Hematopoietic multipotent progenitor cell (in vitro differentiated cells): ENCODE data around the gene DNTT. TPM values are rescaled to one million over a fixed set of nuclear protein-coding genes. Genes with fewer than 3 reads are reported as not detected.

Experiments used
- DNase-seq, 3 donors: peaks; one replicate each; pipeline ENCODE4 v3.0.0-alpha.2; 2011 to 2015; ENCODE audit warnings: low read depth in 2 of 3, low spot score in 2 of 3
- total RNA-seq: library from RNA; depleted of rRNA; stranded (reverse); fragments of >200 nt; gene quantifications from one replicate; pipeline ENCODE4 v1.2.3, GENCODE V29; 2012

Gene DNTT
- total RNA-seq, 1 donor, result 7.0 TPM

DNA sequence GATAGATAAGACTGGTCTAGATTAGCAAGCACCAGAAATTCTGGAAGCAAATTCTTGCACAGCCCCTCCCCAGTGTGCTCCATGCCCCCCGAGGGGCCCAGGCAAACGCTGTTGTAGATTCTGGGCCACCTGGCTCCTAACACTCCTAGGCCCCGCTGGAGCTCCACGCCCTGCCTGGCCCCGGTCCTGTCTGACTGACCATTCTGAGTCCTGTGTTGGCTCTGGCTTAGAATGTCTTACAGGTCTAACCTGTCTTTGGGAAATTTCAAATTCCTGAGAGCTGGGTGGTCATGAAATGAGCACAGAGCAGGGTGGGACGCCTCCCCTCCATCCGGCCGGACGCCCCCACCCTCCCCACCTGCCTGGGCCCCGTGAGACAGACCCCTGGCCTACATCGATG is 67.1 kb downstream of the DNTT start:
- no peak for DNase-seq

DNA sequence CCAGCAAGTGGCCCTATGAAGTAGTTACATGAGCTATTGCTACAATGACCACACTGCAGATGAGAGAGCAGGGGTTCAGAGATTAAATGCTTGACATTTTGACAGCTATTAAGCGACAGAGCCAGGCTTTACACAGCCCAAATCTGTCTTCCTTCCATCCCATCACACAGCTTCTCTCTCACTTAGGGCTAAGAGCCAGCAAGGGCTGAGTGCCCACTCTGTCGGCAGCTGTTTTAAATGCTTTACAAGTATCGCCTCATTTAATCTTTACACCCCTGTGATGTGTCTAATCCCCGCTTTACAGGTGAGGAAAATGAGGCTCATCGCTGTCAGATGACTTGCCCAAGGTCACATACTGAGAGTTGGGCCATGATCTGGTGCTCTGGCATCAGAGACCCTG is 69.8 kb downstream of the DNTT start:
- no peak for DNase-seq

GRCh38 chr10:96374639-96374984 is 70.4 kb downstream of the DNTT start:
- DNase-seq, result peak in 2 of 3 donors; percentile 10

DNA sequence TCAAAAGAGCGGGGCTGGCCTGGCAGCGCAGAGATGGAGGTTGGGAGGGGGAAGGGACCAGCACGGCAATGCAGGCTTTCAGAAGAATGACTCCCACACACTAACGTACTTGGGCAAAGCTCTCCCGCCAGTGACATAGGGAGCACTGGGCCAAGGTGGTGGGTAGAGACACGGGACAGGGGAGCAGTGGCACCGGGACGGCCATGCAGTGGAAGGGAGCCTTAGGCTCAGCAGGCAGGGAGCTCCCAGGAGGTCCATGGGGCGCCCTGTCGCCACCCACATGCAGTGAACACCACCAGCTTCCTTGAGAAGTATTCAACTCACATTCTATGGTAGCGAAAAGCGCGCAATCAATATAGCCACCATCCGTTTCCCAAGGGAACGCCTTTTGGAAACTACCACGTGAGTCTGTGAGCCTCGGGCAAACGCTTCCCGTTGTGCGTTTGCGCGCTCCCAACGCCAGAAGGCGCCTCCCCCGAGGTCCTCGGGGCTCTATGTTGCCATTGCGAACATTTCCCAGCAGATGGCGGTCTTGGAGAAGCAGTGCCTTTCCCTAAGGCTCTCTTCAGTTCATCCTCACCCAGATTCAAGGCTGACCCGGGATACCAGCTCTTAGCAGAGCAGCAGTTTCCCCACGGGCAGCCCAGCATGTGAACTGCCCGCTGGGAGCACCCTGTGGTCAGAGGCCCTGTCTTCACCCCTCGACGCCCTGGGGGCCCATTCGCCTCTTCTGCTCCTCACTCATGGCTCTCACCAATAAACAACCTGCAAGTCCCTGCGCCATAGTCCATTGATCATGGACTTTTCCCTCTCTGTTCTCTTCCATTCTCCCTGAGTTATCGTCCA is 71.0 kb downstream of the DNTT start:
- peak; percentile 32 to 82 (median 75) for DNase-seq

DNA sequence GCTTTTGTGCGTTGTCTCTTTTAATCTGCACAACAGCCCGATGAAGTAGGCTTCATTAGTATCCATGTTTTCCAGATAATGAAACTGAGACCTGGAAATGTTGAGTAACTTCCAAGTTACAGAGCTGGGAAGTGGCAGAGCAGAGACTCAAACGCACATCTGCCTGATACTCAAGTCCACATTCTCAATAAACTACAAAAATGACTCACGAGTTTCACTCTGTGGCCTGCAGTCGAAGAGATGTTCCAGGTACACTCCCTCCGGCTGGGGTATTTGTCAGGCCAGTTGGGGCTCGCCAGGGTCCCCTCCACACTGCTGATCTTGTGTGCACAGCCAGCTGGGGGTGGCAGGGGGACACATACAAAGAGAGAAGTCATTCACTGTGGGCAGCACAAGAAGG is 72.2 kb downstream of the DNTT start:
- no peak for DNase-seq

- DNase-seq, result no peak
These were observed 73.6 kb downstream of the DNTT start for GRCh38 chr10:96377816-96378294.

DNA sequence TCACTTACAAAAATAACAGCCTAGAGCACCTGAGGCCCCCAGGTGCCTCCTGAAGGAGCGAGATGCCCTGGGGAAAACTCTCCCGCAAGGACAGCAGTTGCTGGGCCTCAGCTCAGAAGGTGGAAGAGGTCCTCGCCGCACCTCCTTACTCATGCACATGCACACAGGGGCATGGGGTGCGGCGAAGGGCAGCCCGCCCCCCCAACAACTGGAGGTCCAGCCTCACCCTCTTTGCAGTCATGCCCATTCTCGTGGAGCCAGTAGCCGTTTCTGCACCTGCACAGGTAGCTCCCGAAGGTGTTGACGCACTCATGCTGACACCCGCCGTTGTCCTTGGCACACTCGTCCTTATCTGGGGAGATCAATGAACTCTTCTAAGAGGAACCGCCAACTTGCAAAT is 74.5 kb downstream of the DNTT start:
- no peak for DNase-seq

DNA sequence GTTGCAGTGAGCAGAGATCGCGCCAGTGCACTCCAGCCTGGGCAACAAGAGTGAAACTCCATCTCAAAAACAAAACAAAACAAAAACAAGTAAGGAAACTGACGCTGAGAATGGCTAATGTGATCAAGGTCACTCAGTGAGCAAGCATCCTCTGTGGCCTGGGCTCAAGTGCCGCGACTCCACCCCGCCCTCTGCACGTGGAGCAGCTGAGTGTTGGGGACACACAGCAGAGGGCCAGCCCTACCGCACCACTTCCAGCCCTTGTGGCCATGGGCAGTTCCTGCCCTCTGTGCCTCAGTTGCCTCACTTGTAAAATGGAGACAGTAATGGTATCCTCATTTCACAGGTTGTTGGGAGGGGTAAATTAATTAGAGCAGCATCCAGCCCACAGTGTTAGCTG is 75.5 kb downstream of the DNTT start:
- DNase-seq, result no peak

GRCh38 chr10:96380821-96381220 is 76.6 kb downstream of the DNTT start:
- no peak for DNase-seq

DNA sequence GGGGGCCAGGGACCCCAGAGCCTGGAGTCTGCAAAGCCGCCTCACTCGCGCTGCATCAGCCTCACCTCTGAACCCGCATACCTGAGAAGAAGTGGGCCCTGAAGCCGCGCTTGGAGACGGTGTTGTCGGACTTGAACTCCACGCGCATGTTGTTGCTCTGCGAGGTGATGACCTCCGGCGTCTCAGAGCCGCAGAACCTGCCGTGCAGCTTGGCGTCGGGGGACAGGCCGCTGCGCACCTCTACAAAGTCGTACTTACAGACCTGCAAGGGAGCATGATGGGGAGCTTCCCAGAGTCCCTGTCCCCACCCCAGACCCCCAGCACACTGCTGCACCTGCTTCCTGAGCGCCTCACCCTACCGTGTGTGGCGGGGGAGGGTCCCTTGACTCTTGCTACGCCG is 80.3 kb downstream of the DNTT start:
- no peak for DNase-seq

DNA sequence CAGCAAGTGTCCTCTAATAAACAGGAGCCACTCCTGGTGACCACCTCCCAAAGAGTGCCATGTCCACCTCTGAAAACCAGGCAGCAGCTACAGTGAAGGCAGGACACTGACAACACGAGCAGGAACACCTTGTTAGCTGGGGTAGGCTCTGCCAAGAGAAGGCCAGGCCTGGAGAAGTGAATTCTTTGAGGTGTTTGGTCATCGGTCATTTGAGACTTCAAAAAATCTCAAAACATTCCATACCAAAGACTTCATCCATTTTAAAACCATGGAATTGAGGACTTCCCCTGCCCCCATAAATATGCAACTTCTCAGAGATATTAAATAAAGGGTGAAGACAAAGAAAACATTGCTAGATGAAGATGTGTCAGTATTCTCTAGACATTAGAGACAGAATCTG is 82.9 kb downstream of the DNTT start:
- no peak for DNase-seq

DNA sequence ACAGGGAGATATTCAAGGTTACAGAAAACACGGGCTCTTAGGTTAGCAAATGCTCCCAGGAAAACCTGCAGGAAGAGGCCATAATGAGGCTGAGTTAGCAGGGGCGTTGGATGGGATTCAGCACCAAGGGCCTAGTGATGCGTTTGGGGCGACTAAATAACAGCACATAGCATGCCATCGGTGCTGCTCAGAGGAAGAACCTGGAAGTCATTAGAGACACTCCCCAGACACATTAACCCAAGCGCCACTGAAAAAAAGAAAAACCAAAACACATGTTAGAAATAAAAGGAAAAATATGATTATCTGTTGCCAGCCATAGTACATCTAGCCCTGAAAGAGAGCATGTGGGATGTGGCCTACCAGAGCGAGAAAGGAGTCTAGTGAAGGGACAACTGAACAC is 83.4 kb downstream of the DNTT start:
- no peak for DNase-seq

Other genes starting within 250 kb of the DNTT start
- gene ZNF518A, start 174.1 kb upstream of the DNTT start, total RNA-seq, result 5.9 TPM
- gene BLNK, start 32.9 kb upstream of the DNTT start, total RNA-seq, result 1.3 TPM
- gene OPALIN, start 54.6 kb downstream of the DNTT start, total RNA-seq, result under 0.01 TPM
- gene TLL2, start 209.5 kb downstream of the DNTT start, total RNA-seq, result 0.27 TPM